OCI-LY1 (cell line): ENCODE measurements around the gene DDX10.

Source experiments
- EZH2 ChIP-seq: fragments of 200-600 bp; sonication (generic), shearing (Covaris generic); IDR thresholded peaks from 2 replicates; pipeline ENCODE4 v1.8.0; 2017; ENCODE audit warnings: borderline replicate concordance, mixed run types, mild to moderate bottlenecking, antibody characterized with exemption, low read length, moderate library complexity, mixed read lengths
- TF ChIP-seq, protein P1 (sequence below): fragments of 200-600 bp; sonication (generic), shearing (Covaris generic); IDR thresholded peaks from 2 replicates; pipeline ENCODE4 v1.5.1; 2017; ENCODE audit warnings: mild to moderate bottlenecking, antibody characterized with exemption, low read length, moderate library complexity, mixed read lengths

DNA sequence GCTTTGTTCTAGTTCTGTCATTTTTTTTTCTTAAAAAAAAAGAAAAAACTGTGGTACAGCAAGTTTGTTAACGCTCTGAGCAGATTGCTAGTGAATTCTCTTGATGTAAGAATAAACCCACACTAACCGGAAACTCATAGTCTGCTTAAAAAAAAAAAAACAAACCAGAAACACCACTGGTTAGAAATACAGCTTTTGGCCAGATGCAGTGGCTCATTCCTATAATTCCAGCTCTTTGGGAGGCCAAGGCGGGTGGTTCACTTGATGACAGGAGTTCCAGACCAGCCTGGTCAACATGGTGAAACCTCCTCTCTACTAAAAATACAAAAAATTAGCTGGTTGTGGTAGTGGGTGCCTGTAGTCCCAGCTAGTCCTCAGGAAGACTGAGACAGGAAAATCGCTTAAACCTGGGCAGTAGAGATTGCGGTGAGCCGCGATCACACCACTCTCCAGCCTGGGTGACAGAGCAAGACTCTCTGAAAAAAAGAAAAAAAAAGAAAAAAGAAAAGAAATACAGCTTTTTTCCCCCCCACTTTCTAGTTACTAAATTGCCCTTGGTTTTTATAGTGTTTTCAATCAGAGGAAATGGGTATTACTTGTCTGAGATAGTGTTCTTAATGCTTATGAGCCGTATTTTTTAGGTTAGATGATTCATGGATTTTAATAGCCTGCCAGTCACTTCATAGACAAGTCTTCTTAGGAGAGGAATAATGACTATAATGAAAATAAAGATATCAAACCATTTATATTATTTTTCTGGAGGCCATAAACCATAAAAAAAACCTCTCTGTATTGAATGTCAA lies 222.8 kb downstream of the DDX10 start:
- TF ChIP-seq, protein P1, sequence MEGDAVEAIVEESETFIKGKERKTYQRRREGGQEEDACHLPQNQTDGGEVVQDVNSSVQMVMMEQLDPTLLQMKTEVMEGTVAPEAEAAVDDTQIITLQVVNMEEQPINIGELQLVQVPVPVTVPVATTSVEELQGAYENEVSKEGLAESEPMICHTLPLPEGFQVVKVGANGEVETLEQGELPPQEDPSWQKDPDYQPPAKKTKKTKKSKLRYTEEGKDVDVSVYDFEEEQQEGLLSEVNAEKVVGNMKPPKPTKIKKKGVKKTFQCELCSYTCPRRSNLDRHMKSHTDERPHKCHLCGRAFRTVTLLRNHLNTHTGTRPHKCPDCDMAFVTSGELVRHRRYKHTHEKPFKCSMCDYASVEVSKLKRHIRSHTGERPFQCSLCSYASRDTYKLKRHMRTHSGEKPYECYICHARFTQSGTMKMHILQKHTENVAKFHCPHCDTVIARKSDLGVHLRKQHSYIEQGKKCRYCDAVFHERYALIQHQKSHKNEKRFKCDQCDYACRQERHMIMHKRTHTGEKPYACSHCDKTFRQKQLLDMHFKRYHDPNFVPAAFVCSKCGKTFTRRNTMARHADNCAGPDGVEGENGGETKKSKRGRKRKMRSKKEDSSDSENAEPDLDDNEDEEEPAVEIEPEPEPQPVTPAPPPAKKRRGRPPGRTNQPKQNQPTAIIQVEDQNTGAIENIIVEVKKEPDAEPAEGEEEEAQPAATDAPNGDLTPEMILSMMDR, result no peak
- TF ChIP-seq EZH2, result no peak
